GM10266 (cell line): Measurements from ENCODE around the gene KLHL11.
"Not testable (repeated sequence)": the region's sequence is repeated elsewhere in the genome, so short reads cannot be mapped to it uniquely, and the experiment has no call there.

Experiments used
- DNase-seq: peaks from one replicate; pipeline ENCODE4 v3.0.0; 2012; ENCODE audit errors: extremely low spot score
- TF ChIP-seq, protein P1 (sequence below): IDR thresholded peaks from 2 replicates; pipeline ENCODE4 v1.5.1; 2012; ENCODE audit warnings: mild to moderate bottlenecking, low read depth; ENCODE audit not compliant: control insufficient read depth, insufficient read depth; ENCODE audit errors: missing control alignments

The KLHL11 gene

GRCh38 chr17:41836550-41837196, 28.6 kb downstream of the KLHL11 start:
- TF ChIP-seq, protein P1, sequence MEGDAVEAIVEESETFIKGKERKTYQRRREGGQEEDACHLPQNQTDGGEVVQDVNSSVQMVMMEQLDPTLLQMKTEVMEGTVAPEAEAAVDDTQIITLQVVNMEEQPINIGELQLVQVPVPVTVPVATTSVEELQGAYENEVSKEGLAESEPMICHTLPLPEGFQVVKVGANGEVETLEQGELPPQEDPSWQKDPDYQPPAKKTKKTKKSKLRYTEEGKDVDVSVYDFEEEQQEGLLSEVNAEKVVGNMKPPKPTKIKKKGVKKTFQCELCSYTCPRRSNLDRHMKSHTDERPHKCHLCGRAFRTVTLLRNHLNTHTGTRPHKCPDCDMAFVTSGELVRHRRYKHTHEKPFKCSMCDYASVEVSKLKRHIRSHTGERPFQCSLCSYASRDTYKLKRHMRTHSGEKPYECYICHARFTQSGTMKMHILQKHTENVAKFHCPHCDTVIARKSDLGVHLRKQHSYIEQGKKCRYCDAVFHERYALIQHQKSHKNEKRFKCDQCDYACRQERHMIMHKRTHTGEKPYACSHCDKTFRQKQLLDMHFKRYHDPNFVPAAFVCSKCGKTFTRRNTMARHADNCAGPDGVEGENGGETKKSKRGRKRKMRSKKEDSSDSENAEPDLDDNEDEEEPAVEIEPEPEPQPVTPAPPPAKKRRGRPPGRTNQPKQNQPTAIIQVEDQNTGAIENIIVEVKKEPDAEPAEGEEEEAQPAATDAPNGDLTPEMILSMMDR = no peak
- DNase-seq = no peak

GRCh38 chr17:41835800-41836549, 29.2 kb downstream of the KLHL11 start, which contains the start of gene NT5C3B:
Gene NT5C3B (minus strand): TSS chr17:41836232. CDS start chr17:41836193, 39 bp downstream.
- TF ChIP-seq, protein P1 = no peak
- DNase-seq = peak; percentile 92

GRCh38 chr17:41835214-41835799, 29.9 kb downstream of the KLHL11 start:
- TF ChIP-seq, protein P1 = no peak
- DNase-seq = peak; percentile 70

DNA sequence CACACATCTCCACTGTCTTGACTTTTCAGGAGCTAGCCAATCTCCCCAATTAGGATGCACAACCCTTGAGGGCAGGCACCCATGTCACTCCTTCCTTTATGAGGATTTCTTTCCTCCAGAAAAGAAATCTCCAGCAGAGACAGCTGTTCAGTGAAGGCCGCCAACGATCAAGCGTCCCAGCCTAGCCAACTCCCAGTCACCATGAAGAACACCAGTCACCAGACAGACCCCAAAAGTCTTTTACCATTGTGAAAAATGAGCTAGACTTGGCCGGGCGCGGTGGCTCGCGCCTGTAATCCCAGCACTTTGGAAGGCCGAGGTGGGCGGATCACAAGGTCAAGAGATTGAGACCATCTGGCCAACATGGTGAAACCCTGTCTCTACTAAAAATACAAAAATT, 35.3 kb downstream of the KLHL11 start:
- DNase-seq = not testable (repeated sequence)

DNA sequence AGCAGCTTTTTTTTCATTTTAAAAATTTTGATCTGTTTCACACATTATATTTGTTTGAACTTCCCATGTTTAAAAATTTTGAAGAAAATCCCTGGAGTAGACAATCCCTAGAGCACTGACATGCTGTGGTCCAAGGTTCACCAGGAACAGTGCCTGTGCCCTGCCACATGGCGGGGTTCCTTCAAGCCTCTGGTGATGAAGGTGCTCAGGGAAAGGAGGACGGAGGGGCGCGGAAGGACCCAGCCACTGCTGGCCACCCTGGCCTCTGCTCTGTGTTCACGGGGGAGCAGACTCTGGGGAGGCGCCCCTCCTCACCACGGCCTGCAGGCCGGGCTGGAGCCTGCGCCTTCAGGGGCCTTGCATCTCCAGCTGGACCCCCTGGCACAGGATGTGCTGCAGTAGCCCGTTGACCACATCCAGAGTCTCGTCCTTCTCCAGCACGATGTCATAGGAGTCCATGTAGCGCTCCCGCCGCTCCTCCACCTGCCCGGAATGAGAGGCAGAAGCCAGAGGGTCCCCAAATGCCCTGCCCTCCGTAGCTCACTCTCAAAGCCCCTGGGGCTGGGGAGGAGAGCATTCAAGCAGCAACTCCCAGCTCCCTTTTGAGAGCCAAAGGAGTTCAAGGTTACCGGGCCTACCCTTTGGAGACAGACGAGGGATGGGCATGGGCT, 39.9 kb downstream of the KLHL11 start:
- no peak for DNase-seq
- TF ChIP-seq, protein P1 = no peak

- TF ChIP-seq, protein P1 = no peak
- DNase-seq = no peak
Observed at GRCh38 chr17:41824086-41824485, 41.1 kb downstream of the KLHL11 start.

GRCh38 chr17:41823580-41823979, 41.6 kb downstream of the KLHL11 start:
- DNase-seq = no peak
- TF ChIP-seq, protein P1 = no peak
